HG03064 (cell line): ENCODE data around the gene AP2S1.
"Not testable (repeated sequence)": the region's sequence is repeated elsewhere in the genome, so short reads cannot be mapped to it uniquely, and the experiment has no call there.

Source experiments
- ATAC-seq: cut with Tn5 transposase; IDR thresholded peaks from one replicate; pipeline ENCODE4 v1.9.1; 2021; ENCODE audit warnings: low read depth; ENCODE audit not compliant: unreplicated experiment

Gene AP2S1

GRCh38 chr19:46844067-46844489 is 6.6 kb downstream of the AP2S1 start:
- no peak for ATAC-seq

GRCh38 chr19:46842791-46843190 is 7.9 kb downstream of the AP2S1 start:
- ATAC-seq = no peak

DNA sequence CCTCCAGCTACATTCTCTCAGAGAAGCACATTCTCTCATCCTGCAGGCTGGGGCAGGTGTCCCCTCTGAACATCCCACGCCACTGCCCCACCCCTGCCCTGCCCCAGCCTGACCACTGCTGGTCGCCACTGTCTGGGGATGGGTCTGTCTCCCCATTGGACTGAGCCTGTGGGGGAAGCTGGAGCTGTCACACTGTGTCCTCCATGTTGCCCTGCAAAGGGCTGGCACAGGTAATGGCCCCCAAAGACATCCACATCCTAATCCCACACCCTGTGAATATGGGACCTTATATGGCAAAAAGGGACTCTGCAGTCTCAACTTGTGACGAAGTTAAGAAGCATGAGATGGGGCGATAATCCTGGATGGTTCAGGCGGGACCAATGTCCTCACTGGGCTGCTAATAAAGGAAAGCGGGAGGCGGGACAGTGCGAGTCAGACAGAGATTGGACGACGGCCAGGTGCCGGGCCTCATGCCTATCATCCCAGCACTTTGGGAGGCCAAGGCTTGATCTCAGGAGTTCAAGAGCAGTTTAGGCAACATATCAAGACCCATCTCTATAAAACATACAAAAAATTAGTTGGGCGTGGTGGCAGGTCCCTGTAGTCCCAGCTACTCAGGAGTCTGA is 9.1 kb downstream of the AP2S1 start:
- no peak for ATAC-seq

- no peak for ATAC-seq
Measured at GRCh38 chr19:46840498-46840942, 10.1 kb downstream of the AP2S1 start.

- no peak for ATAC-seq
Measured at GRCh38 chr19:46839752-46840497, 10.7 kb downstream of the AP2S1 start.

GRCh38 chr19:46838160-46838559 is 12.5 kb downstream of the AP2S1 start:
- no peak for ATAC-seq

DNA sequence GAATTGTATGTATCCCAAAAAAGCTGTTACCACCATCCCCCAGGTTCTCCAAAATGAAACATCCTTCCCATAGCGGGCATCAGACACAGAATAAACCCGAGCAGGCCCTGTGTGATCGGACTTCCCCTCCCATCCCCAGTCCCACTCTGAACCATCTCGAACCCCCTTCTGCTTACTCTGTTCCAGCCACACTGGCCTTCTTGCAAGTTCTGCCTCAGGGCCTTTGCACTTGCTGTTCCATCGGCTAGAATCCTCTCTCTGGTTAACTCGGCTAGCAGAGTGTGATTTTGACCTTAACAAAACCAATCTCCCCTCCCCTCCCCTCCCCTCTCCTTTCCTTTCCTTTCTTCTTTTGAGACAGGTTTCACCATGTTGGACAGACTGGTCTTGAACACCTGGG is 15.7 kb downstream of the AP2S1 start:
- no peak for ATAC-seq

DNA sequence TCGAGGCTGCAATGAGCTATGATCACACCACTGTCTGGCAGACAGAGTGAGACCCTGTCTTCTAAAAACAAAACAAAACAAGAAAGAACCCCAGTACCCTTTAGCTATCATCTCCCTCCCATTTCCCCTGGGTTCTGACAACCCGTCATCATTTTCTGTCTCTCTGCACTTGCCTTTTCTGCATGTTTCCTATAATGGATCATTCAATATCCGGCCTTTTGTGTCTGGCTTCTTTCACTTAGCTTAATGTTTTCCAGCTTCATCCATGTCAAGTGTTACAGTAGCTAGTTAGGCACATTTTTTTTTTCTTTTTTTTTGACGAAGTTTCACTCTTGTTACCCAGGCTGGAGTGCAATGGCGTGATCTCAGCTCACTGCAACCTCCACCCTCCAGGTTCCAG is 16.5 kb downstream of the AP2S1 start:
- no peak for ATAC-seq

DNA sequence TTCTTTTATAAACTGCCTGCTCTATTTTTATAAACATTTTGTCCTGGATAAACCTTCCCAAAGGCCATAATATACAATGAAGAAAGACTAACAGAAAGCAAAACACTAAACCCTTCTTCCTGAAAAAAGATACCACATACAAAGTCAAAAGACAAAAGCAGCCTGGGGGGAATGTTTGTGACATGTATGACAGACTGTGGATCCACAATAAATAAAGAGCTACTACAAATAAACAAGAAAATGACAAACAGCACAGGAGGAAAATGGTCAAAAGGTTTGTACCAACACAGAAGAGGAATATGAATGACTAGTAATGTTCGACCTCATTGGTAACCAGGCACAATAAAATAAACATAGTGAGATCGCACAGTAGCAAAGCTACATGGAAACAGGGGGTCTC is 19.8 kb downstream of the AP2S1 start:
- no peak for ATAC-seq

GRCh38 chr19:46828484-46828883 is 22.2 kb downstream of the AP2S1 start:
- ATAC-seq = no peak

DNA sequence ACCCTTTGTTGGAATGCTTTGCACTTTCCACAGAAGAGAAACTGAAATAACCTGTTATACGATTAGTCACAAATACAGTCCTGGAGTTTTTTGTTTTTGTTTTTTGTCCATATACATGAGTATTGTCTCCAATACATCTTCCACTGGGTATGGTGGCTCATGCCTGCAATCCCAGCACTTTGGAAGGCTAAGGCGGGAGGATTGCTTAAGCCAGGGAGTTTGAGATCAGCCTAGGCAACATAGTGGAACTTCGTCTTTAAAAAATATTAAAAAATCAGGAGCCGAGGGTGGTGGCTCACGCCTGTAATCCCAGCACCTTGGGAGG is 25.0 kb downstream of the AP2S1 start:
- no peak for ATAC-seq

DNA sequence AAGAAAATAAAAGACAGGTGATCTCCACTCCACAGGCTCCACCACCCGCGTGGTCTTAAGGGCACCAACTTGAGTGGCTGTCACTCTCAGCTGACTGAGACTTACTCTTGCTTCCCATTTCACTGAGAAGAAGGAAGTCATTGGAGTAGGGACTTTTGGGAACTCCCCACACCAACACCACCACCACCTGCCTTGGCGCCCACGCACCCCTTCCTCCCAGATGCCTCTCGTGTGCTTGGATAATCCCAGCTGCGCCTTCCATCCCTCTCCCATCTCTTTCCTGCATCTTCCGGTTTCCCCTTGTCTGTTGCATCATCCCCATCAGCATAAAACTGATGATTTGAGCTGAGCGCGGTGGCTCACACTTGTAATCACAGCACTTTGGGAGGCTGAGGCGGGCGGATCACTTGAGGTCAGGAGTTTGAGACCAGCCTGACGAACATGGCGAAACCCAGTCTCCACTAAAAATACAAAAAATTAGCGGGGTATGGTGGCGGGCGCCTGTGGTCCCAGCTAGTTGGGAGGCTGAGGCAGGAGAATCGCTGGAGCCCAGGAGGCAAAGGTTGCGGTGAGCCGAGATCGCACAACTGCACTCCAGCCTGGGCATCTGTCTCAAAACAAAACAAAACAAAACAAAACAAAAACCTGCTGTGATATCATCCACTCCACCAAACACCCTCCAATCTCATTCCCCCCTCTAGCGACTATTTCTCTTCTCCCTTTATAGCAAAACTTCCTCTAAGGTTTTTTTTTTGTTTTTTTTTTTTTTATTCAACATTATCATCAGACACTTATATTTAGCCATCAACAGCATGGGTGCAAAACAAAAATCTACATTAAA is 25.5 kb downstream of the AP2S1 start:
- ATAC-seq = no peak

DNA sequence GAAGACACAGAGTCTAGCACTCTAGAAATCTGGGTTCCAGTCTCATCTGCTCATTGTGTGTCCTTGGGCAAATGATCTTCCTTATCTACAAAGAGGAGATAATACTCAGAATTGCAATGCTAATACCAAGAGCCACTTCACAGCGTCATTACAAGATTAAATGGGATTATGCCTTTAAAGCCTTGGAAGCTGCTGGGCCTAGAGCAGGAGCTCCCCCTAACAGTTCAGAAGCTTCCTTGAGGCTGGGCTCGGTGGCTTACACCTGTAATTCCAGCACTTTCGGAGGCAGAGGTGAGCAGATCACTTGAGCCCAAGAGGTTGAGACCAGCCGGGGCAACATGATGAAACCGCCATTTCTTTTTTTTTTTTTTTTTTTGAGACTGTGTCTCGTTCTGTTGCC is 27.6 kb downstream of the AP2S1 start:
- no peak for ATAC-seq

- ATAC-seq = not testable (repeated sequence)
Measured at GRCh38 chr19:46822410-46822787, 28.2 kb downstream of the AP2S1 start.

DNA sequence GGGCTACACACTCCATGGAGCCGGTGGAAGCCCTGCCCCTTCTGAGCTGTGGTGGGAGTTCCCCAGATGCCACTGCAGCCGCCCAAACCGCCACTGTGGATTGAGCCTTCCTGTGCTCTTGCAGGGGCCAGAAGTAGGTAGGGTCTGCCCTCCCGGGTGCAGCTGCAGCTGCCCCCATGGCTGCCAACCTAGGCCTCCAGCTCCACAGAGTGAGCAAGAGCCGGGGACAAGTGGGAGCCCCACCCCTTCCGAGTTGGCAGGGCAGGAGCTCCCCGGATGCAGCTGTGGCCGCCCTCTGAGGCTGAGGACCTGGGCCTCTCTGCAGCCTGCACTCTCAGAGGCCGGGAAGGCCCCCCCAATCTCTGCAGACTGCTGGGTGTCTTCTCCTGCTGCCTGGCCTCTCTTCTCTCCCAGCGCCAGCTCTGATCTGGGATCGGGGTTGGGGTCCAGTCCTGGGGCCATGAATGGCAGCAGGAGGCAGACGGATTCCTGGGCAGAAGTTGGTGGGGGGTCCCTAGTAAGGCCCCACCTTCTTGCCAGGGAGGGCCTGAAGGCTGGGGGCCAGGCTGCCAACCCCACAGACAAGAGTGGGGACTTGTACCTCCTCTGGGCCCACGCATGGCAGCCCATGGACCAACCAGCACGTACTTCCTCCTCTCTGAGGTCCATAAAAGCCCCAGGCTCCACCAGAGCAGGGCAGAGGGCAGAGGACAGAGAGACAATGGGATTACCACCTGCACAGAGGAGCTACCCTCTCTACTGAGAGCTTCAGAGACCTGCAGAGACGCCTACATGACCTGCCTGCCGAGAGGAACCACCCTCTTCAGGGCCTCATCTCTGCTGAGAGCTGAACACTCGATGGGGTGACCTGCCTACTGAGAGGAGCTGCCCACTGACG is 28.9 kb downstream of the AP2S1 start:
- no peak for ATAC-seq

- ATAC-seq = no peak
Measured at GRCh38 chr19:46818812-46819211, 31.8 kb downstream of the AP2S1 start.

DNA sequence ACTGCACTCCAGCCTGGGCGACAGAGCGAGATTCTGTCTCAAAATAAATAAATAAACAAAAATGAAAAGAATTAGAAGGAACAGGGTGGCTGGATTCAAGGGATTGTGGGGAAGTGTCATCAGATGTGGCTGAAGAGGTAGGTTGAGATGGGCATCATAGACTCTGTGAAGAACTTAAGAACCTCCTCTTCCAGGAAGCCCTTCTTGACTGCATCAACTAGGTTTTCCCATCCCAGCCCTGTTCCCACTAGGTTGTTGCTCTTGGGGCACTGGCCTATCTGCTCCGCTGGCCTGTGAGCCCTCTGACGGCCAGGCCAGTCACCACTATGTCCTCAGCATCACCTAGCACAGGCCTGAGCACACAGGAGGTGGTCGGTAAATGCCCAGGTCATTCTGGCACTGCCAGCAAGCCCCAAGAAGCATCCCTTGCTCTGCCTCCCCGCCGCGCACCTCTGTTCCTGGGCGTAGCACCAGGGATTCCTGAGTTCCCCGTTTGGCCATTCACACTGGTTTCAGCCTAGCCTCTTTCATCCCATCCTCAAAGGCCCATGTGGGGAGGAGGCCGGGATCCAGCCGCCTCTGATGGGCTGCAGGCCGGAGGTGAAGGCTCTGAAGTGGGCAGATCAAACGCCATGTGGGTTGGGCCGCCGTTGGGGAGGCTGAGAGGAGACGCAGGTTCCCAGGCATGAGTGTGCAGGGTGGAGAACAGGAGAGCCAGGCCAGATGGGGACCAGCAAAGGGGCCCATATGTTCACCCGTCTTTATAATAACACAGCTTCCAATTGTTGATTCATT is 34.6 kb downstream of the AP2S1 start:
- ATAC-seq = no peak

DNA sequence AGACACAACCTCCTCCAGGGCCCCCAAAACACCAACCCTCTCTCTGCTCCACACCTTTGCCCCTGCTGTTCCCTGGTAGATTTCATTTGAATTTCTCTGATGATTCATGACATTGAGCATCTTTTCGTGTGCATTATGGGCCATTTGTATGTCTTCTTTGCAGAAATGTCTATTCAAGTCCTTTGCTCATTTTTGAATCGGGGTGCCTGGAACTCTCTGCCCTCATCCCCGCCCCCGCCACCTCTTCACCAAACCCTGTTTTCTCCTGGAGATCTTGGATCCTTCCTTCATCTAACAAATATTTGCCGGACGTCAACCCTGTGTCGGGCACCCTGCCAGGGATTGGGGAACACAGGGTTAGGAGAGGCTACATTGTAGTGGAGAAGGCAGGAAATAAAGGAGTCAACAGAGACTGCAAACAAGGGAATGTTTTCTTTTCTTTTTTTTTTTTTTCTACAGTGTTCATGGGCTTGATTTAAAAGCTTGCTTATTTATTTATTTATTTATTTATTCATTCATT is 36.7 kb downstream of the AP2S1 start:
- ATAC-seq = no peak

- ATAC-seq = no peak
Measured at GRCh38 chr19:46812977-46813838, 37.4 kb downstream of the AP2S1 start.
